Suprapubic skin (tissue), 4 donors: ENCODE data around the gene SFI1.
"Not testable (repeated sequence)": the region's sequence is repeated elsewhere in the genome, so short reads cannot be mapped to it uniquely, and the experiment has no call there.

ENCODE experiments used
- CTCF ChIP-seq, 2 donors: fragments of 200-600 bp in 1 of 2; fragments of 450-650 bp in 1 of 2; sonication (generic) in 1 of 2; IDR thresholded peaks; one replicate each; pipeline ENCODE4 v1.5.1; 2016 to 2019; ENCODE audit warnings: antibody characterized with exemption in 2 of 2, mild to moderate bottlenecking in 1 of 2, moderate library complexity in 1 of 2
- EP300 ChIP-seq: sonication (generic); formaldehyde crosslinking; IDR thresholded peaks from one replicate; pipeline ENCODE4 v1.6.1; 2017; ENCODE audit warnings: antibody characterized with exemption
- POLR2A ChIP-seq, 2 donors: fragments of 450-650 bp; IDR thresholded peaks; one replicate each; pipeline ENCODE4 v1.6.1; 2017; ENCODE audit warnings: antibody characterized with exemption in 2 of 2, mild to moderate bottlenecking in 2 of 2, moderate library complexity in 2 of 2
- POLR2AphosphoS5 ChIP-seq, 3 donors: sonication (generic); formaldehyde crosslinking; IDR thresholded peaks; one replicate each; pipeline ENCODE4 v1.6.1; 2017; ENCODE audit warnings: antibody characterized with exemption in 3 of 3

GRCh38 chr22:31507517-31507916 is 11.2 kb downstream of the SFI1 start:
- not testable (repeated sequence) for TF ChIP-seq POLR2AphosphoS5 (IDR thresholded peaks at IDR 0.05); CTCF (IDR thresholded peaks at IDR 0.05); POLR2A (IDR thresholded peaks at IDR 0.05); EP300
